ENCODE data around the gene SSB. TPM values are rescaled to one million over a fixed set of nuclear protein-coding genes. Genes with fewer than 3 reads are reported as not detected.

The SSB gene
- total and polyA plus RNA-seq, 2 of the 13 experiments (the other 11 are each of a cell fraction or from before 2014, with no cell fraction given): 109 to 208 TPM

DNA sequence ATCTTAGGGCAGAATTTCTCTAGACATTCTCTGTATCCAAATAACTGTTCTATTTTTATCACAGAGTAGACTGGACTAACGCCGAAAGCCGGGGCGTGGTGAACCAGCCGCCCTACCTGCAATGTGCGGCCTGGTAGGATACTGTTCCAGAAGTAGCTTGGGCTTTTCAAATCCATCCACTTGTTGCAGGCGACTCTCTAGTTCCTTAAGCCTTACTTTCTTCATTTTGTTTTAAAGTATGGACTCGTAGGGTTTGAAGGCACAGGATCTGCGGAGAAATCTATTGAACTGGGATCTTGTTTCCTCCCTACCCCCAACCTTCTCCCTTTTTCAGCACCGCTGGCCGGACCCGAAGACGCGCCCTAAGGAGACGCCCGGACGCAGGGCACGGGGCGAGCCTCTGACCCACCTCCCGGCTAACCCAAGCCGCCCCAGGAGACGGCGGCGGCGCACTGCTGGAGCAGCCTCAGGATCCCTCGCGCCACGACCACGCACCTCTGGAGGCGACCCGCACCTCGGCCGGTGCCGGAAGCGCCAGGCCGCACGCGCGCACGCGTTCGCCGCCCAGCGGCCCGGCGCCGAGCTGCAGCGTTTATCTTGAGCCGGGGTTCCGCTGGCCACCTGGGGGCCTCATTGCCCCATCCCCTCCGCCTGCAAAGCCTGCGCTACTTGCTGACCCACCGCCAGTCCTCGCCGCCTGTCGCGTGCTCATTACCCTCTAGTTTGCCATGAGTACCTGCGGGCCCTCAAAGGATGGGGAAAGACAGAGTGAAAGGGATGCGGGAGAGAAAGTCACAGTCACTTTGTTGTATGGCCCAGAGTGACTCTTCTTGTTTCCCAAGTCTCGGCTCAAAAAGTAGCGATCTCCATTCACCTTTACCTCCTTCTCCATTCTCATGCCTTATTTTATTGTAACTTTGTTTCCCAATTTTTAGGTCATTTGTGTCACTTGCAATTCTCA lies 26.0 kb downstream of the SSB start, which contains the start of gene METTL5 (continued):
- TF ChIP-seq, protein P1, sequence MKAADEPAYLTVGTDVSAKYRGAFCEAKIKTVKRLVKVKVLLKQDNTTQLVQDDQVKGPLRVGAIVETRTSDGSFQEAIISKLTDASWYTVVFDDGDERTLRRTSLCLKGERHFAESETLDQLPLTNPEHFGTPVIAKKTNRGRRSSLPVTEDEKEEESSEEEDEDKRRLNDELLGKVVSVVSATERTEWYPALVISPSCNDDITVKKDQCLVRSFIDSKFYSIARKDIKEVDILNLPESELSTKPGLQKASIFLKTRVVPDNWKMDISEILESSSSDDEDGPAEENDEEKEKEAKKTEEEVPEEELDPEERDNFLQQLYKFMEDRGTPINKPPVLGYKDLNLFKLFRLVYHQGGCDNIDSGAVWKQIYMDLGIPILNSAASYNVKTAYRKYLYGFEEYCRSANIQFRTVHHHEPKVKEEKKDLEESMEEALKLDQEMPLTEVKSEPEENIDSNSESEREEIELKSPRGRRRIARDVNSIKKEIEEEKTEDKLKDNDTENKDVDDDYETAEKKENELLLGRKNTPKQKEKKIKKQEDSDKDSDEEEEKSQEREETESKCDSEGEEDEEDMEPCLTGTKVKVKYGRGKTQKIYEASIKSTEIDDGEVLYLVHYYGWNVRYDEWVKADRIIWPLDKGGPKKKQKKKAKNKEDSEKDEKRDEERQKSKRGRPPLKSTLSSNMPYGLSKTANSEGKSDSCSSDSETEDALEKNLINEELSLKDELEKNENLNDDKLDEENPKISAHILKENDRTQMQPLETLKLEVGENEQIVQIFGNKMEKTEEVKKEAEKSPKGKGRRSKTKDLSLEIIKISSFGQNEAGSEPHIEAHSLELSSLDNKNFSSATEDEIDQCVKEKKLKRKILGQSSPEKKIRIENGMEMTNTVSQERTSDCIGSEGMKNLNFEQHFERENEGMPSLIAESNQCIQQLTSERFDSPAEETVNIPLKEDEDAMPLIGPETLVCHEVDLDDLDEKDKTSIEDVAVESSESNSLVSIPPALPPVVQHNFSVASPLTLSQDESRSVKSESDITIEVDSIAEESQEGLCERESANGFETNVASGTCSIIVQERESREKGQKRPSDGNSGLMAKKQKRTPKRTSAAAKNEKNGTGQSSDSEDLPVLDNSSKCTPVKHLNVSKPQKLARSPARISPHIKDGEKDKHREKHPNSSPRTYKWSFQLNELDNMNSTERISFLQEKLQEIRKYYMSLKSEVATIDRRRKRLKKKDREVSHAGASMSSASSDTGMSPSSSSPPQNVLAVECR (CRISPR knock-in tag; IDR thresholded peaks at IDR 0.05; ENCODE audit: borderline replicate concordance): peak; percentile 99
- TF ChIP-seq, protein P2, sequence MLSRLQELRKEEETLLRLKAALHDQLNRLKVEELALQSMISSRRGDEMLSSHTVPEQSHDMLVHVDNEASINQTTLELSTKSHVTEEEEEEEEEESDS (CRISPR knock-in tag; IDR thresholded peaks at IDR 0.05; ENCODE audit: borderline replicate concordance): peak; percentile 92
- TF ChIP-seq RAD51 (IDR thresholded peaks at IDR 0.05; ENCODE audit: borderline replicate concordance) (no peak), ZNF331 (CRISPR knock-in tag; IDR thresholded peaks at IDR 0.05) (peak; percentile 86), HOXD1 (CRISPR knock-in tag; IDR thresholded peaks at IDR 0.05) (0 out of 2 replicates have a peak, but pooled peaks have one; percentile 3), ZNF615 (CRISPR knock-in tag; IDR thresholded peaks at IDR 0.05; ENCODE audit: borderline replicate concordance) (peak; percentile 54; the same call in 1 of the 2 replicates), MTA1 (CRISPR knock-in tag; IDR thresholded peaks at IDR 0.05; ENCODE audit: borderline replicate concordance) (peak; percentile 95; the same call in 1 of the 2 replicates), CREB1 (IDR thresholded peaks at IDR 0.05) (peak; percentile 23; the same call in 1 of the 2 replicates), CREB1 (CRISPR knock-in tag; IDR thresholded peaks at IDR 0.05) (no peak), ZFP36L2 (CRISPR knock-in tag; IDR thresholded peaks at IDR 0.05) (no peak), MYNN (CRISPR knock-in tag; IDR thresholded peaks at IDR 0.05; ENCODE audit: low read depth) (no peak), HNRNPK (IDR thresholded peaks at IDR 0.05; ENCODE audit: low read depth, low read length, poor library complexity, severe bottlenecking) (peak; percentile 86), ZNF337 (CRISPR knock-in tag; IDR thresholded peaks at IDR 0.05; ENCODE audit: borderline replicate concordance, low read depth) (peak; percentile 77; the same call in 1 of the 2 replicates), CBFB (CRISPR knock-in tag; IDR thresholded peaks at IDR 0.05) (peak; percentile 79), ZNF367 (CRISPR knock-in tag; IDR thresholded peaks at IDR 0.05; ENCODE audit: borderline replicate concordance) (peak; percentile 83; the same call in 1 of the 2 replicates), ETV6 (CRISPR knock-in tag; conservative IDR thresholded peaks at IDR 0.05) (peak; percentile 65)
- TF ChIP-seq, protein P3, sequence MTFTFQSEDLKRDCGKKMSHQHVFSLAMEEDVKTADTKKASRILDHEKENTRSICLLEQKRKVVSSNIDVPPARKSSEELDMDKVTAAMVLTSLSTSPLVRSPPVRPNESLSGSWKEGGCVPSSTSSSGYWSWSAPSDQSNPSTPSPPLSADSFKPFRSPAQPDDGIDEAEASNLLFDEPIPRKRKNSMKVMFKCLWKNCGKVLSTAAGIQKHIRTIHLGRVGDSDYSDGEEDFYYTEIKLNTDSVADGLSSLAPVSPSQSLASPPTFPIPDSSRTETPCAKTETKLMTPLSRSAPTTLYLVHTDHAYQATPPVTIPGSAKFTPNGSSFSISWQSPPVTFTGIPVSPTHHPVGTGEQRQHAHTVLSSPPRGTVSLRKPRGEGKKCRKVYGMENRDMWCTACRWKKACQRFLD (CRISPR knock-in tag; IDR thresholded peaks at IDR 0.05; ENCODE audit: borderline replicate concordance): peak; percentile 92
- TF ChIP-seq, protein P4, sequence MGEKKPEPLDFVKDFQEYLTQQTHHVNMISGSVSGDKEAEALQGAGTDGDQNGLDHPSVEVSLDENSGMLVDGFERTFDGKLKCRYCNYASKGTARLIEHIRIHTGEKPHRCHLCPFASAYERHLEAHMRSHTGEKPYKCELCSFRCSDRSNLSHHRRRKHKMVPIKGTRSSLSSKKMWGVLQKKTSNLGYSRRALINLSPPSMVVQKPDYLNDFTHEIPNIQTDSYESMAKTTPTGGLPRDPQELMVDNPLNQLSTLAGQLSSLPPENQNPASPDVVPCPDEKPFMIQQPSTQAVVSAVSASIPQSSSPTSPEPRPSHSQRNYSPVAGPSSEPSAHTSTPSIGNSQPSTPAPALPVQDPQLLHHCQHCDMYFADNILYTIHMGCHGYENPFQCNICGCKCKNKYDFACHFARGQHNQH (CRISPR knock-in tag; IDR thresholded peaks at IDR 0.05): peak; percentile 82

All from HepG2 (cell line).